HG03108 (cell line): ENCODE results near the gene USP24.
"Not testable (repeated sequence)": the region's sequence is repeated elsewhere in the genome, so short reads cannot be mapped to it uniquely, and the experiment has no call there.

Experiments
- ATAC-seq: cut with Tn5 transposase; IDR thresholded peaks from one replicate; pipeline ENCODE4 v1.9.1; 2021; ENCODE audit warnings: moderate library complexity; ENCODE audit not compliant: unreplicated experiment

The USP24 gene

DNA sequence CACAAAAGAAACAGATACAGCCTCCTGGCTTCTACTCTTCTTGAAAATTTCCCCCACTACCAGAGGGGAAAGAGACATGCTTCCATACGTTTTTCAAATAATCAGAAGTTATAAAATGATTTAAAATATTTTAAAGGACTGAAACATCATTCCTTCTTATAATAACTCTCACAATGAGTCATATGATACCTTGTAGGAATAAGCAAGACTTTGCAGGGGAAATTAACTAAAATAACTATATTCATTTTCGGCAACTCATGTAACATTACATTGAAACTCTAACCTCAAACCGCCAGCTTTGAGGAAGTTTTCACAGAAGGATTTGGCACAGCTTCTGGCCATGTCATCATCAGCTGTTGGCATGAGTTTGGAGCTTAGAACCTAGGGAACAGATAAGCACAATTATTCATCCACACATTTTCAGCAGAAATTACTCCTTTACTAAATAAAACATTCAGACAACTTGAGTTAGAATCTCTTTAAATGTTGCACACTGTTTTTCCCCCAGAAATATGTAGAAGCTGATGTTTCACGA, 85.9 kb downstream of the USP24 start:
- no peak for ATAC-seq

DNA sequence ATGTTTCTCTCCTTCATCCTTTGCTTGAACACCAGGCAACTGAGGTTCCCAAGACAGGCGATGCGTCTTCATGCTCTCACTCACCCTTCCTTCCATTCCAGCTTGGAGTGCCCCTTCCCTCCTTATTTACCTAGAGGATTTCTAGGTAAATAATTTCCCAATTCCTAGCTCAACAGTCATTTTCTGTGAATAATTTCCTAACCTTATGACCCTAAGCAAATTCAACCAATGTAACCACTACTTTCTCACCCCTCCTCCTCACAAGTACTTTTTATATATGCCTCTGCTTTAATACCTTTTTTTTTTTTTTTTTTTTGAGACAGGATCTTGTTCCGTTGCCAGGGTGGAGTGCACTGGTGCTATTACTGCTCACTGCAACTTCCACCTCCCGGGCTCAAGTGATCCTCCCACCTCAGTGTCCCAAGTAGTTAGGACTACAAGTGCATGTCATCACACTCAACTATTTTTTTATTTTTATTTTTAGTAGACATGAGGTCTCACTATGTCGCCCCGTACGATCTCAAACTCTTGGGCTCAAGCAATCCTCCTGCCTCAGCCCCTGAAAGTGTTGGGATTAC, 86.7 kb downstream of the USP24 start:
- ATAC-seq = no peak

DNA sequence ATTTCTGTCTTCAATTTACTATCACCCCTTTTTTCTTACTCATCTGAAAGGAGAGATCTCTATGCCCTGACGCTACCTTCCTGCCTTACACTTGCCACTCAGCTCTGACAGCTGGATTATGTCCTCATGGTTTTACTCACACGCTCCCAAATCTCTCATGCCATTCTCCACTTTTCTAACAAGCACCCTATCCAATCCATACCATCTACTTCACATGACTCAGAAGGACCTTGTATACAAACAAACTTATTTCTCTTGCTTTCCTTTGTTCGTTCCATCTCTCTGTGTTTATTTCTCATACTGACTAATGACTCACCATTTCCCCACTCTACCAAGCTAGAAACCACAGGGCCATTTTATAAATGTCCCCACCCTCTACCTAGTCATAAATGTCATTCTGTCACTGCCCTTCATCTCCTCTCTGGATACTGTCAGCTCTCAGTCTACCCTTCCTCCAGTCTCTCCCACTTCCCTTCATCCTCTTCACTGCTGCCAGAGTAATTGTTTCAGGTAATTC, 87.3 kb downstream of the USP24 start:
- peak; percentile 57 for ATAC-seq

DNA sequence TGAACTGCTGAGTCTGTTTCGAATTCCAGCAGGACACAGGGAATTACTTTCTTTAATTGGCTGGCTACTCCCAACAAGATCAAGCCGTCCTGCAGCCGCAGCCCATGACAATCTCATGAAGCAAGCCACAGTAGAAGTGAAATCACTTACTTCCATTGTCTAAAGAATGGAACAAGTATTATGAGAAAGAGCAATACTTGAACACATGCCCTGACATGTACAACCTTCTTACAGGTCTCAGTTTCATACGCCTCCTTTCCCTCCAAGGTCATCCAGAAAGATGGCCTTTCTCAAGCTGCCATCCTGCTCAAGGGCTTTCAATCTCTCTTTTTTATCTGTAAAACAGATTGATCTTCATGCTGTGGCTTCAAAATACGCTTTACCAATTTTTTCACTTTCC, 90.7 kb downstream of the USP24 start:
- no peak for ATAC-seq

DNA sequence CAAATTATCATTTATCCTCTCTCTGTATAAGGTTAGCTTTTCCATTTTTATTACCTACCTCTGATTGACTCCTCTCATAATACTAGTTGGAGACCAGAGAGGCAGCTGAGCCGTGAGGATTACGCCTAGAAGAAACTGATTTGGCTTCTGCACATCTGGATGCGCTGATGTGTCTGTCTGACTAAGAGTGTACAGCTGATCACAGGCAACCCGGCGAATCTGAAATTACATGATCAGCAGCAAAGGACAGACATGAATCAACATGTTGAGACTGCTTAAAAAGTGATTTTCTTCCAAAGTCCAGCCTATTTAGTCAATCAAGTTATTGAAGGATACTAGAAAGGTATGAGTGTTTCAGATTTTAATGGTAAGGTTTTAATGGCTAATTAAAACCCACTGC, 94.6 kb downstream of the USP24 start:
- no peak for ATAC-seq

DNA sequence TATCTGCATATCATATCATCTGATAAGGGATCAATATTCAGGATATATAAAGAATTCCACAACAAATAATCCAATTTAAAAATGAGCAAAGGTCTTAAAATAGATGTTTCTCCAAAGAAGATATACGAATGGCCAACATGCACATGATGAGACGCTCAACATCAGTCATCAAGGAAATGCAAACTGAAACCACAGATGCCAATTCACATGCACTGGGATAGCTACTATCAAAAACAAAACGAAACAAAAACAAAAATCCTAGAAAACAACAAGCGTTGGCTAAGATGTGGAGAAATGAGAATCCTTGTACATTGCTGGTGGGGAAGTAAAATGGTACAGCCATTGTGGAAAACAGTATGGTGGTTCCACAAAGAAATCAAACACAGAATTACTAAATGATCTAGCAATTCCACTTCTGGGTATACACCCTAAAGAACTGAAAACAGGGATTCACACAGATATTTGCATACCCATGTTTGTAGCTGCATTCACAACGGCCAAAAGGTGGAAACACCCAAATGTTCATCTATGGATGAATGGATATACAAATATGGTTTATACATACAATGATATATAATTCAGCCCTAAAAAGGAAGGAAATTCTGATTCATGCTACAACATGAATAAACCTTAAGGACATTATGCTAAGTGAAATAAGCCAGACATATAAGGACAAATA, 96.4 kb downstream of the USP24 start:
- no peak for ATAC-seq

DNA sequence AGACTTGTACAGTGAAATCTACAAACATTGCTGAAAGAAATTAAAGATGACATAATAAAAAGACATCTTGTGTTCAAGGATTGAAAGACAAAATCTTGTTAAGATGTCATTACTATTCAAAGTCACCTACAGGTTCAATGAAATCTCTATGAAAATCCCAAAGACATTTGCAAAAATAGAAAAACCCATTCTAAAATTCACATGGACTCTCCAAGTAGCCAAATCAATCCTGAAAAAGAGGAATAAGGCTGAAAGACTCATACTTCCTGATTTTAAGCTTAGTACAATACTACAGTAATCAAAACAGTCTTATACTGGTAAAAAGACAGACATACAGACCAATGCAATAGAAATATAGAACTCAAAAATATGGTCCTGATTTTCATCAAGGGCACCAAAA, 97.2 kb downstream of the USP24 start:
- ATAC-seq = no peak

DNA sequence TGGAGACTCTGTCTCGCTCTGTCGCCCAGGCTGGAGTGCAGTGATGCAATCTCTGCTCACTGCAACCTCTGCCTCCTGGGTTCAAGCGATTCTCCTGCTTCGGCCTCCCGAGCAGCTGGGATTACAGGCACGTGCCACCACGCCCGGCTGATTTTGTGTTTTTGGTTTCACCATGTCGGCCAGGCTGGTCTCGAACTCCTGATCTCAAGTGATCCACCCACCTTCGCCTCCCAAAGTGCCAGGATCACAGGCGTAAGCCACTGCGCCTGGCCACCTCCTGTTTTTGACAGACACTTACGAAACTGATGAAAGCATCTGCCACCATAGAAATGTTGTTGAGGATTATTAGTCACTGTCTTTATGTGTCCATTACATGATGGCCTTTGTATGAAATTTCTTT, 106.2 kb downstream of the USP24 start:
- ATAC-seq = not testable (repeated sequence)

DNA sequence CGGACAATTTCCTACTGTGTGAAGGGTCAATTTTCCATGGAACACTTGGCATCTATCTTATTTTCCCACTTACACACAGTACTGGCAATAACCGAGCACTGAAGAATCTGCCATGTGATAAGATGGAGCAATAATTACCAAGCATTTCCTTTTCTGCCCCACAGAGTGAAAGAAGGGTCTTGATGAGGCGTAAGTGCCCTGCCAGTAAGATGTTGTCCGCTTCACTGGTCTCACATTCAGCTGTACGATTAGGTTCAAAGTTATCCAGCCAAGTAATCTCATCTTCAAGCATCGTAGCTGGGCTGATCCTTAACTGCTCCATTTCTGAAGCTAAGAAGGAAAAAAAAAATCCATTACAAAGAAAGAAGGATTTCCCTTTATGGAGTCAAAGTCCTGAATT, 108.1 kb downstream of the USP24 start:
- ATAC-seq = no peak

DNA sequence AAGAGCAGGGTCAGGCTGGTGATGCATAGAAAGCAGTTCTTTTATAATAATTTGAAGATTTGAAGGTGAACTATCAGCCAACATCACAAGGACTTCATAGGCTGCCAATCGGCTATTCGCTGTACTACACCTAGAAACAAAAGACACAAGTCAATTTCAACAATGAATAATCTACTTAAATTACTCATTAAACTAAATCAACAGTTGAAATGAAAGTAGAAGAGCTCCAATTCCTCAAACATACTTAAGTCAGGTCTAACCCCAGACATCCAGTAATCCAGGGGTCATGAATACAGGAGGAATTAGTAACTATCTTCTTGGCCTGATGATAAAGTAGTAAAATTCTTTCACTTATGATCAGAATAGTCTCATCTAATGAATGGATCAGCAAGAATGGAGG, 111.3 kb downstream of the USP24 start:
- ATAC-seq = no peak

DNA sequence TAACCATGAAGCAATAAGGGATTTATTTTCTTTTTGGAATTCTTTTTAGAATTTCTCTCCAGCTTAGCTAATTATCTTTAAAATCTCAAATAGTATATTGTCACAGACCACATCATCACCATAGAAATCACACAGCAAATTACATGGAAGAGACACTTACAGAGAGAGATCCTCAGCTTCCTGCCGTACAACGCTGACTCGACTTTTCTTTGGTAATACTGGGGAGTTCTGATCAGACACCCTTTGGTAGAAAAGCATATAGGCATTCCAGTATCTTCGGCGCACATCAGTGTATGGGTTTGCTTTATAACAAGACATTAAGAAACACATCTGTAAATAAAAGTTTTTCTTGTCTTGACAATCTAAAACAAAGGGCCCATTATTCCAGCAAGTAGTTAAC, 120.1 kb downstream of the USP24 start:
- ATAC-seq = no peak

DNA sequence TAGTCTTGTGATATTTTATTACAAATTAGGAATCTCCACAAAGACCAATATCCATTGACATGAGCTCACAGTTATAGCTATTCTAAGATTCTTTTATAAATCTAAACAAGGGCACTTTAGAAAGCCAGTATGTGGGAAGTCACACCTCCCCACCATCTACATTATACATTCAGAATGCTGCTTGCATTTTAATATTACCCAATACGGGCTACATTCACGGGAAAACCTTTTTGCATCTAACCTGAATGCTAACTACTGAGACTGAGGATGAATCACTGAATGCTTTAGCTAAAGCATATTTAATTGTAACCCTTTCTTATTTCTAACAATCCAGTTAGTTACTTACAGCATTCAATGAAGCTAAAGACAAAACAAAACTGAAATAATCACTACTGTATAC, 122.7 kb downstream of the USP24 start:
- no peak for ATAC-seq

DNA sequence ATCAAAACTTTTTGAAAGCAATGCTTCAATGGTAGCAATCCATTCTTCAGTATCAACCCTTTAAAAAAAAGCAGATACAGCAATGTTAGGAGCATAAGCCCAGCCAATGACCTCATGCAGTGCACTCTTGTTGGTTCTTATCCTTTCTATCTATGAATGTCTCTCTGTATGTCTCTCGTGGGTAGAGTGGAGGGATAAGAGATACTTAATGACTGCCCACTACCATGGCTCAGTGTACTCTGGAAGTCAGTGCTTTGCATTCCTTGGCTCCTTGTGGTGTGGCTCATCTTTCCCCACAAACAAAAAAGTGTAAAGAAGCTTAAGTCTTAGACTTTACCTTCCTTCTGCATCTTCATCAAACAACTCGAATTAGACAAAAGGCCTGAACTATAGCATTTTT, 125.5 kb downstream of the USP24 start:
- no peak for ATAC-seq

DNA sequence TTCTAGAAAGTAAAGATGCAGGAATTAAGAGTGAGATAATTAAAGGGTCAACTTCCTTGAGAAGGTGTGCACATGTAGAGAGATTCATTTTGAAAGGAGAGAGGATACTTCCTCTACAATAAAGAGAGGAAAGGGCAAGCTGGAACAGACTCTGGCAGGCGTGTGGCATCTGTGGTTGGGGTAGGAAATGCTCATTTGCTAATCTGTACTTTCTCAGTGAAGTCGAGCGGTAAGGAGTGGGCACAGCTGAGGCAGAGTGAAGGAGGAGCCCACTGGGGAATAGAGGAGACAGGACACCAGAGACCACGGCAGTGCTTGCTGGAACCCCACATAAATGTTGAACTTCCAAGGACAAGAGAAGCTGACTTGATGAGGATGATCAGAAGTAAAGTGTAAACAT, 126.8 kb downstream of the USP24 start:
- no peak for ATAC-seq

DNA sequence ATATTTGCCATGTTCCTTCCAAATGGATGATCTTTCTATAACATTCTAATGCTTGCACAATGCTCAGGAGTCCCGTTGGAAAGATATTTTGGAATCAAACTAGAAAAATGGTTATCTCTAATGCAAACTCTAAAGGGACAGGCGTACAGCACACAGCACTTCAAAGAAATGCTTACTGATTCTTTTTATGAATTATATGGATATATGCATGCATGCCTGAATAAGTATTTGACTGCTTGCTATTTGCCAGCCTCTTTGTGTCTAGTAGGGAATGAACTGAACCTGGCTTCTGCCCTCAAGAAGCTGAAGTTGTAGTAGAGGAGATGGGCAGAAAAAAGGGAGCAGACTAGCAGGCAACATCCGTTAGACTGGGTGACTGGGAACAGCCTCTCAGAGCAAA, 127.7 kb downstream of the USP24 start:
- ATAC-seq = no peak

DNA sequence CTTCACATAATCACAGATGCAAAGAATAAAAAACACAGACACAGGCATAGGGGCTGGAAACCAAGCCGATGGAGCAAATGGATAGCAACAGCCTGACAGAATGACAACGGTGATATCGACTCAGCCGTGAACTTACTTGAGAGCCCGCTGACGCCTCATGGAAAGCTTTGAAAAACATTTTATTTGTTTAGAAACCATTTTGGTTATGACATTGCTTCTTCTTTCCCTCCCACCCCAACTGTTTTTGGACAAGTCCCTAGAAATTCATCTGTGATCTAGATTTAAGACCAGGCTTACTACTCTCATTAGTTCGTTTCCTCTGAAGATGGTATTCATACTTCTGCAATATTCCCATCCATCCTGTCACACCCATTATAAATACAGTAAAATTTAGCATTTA, 130.9 kb downstream of the USP24 start:
- no peak for ATAC-seq

DNA sequence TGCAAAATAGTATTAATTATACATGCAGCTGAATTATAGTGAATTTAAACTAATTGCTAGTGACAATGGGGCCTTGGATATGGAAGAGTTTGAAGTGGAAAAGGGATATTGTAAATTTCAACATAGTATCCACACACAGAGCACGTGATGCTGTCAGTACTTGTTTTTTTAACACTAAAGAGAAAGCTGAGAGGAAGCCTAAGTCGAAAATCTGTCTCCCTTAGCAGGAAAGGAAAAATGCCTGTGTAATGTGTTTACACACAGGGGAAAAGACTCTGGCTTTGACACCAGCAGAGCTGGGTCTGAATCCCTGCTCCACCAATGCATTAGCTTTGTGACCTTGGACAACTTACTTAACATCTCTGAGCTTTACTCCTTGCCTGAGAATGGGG, 133.3 kb downstream of the USP24 start:
- no peak for ATAC-seq

DNA sequence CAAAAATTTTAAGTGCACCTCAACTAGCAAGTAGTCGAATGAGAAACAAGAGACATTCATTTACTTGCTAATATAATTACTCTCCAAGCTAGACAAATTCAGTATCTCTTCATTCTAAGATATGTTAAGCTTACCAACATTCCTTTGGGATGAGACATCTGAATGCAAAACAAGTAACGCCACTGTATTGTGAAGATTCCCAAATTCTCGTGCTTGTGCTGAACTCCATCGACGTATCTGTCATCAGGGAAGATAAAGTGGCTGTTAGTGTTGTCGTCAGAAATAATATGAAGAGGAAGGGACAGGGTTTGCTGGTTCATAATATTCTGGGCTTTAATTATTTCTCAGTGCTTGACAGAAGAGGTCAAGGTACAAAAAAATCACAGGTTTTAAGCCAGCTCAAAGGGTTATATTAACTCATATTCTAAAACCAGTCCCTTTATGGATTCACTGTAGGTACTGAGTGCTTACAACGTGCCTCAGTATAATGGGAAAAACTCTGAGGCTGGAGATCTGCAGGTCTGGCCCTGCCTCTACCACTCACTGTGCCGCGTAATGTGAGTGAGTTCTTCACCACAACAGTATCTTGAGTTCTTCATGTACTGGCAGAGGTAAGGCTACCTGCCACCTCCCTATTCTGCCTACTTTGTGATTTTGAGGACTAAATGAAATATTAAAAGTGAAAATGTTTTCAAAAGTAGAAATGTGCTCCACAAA, 133.8 kb downstream of the USP24 start:
- no peak for ATAC-seq

DNA sequence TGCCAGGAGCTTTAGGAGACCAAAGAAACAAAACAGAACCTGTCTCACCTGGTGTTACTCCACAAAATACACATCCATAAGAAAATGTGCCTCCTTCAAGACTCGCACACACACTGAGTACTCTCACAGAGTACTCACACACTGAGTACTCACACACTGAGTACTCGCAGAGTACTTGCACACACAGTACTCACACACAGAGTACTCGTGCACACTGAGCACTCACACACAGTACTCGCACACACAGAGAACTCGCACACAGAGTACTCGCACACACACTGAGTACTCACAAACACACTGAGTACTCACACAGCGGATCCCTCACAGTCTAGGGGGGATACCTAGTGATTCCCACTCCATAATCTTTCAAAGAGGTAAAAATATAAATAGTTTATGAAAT, 135.5 kb downstream of the USP24 start:
- no peak for ATAC-seq

DNA sequence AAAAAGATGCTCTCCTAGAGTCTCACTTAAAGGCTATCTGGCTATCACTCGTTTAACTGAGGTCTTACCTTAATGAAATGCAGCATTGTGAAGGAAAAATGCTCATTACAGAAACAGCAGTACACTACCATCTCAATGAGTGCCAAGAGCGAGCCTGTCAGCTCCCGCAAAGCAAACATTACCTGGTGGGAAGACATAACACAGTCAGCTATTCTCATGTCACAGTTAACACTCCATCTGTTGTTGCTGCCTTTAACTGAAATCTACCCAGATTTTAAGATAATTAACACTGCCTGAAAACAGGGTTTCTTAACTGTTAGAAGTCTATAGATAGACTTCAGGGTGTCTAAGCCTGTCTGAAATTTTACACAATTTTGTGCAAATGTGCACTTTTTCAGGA, 136.7 kb downstream of the USP24 start:
- ATAC-seq = no peak

DNA sequence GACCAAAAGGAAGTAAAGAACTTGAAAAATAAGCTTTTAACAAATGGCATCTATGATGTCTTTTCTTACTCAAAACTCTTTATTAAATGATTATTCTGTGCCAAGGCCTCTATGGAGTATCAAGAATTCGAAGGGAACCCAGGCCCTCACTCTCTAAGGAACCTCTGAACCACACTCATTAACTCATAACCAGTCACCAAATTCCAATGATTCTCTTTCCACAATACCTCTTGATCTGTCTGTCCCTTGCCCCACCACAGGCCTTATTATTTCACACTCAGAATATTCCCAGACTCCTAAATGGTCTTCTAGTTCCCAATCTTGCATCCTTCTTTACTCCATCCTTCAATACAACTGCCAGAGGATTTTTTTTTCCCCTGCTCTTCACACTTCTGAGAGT, 138.8 kb downstream of the USP24 start:
- ATAC-seq = no peak

DNA sequence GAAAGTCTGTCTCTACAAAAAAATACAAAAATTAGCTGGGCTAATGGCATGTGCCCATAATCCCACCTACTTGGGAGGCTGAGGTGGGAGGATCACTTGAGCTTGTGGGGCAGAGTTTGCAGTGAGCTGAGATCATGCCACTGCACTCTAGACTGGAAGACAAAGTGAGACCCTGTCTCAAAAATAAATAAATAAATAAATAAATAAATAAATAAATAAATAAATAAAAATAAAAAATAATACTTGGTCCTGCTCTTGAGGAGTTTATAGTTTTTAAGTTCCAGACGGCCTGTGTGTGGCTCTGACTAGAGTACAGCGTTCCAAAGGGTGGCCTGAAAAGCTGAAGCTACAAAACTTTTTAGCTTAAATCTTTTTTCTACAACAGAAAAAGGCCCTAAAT, 140.7 kb downstream of the USP24 start:
- no peak for ATAC-seq
